Activated naive CD4-positive, alpha-beta T cell treated with anti-CD3 and anti-CD28 coated beads for 36 hours (primary cell): Measurements from ENCODE around the gene UBXN1. TPM values are rescaled to one million over a fixed set of nuclear protein-coding genes. Genes with fewer than 3 reads are reported as not detected.

Experiments used
- CTCF ChIA-PET: fragments of 350-600 bp; sonication (Branson Sonifier 250); formaldehyde crosslinking; loops from one replicate; lab custom pipeline; 2021; ENCODE audit warnings: antibody characterized with exemption; lab: Charles Lee
- DNase-seq: peaks from one replicate; pipeline ENCODE4 v3.0.0-alpha.2; 2020
- H3K27ac Mint-ChIP-seq: one replicate; pipeline ENCODE4 v1.8.0; 2021; ENCODE audit warnings: mild to moderate bottlenecking, mixed read lengths
- H3K27me3 Mint-ChIP-seq: one replicate; pipeline ENCODE4 v1.8.0; 2021; ENCODE audit warnings: low read depth, mixed read lengths
- H3K36me3 Mint-ChIP-seq: one replicate; pipeline ENCODE4 v1.8.0; 2021; ENCODE audit warnings: low read depth, mixed read lengths
- H3K4me1 Mint-ChIP-seq: one replicate; pipeline ENCODE4 v1.8.0; 2021; ENCODE audit warnings: low read depth, mixed read lengths
- H3K4me3 Mint-ChIP-seq: one replicate; pipeline ENCODE4 v1.8.0; 2021; ENCODE audit warnings: mild to moderate bottlenecking, moderate library complexity, mixed read lengths
- H3K9me3 Mint-ChIP-seq: one replicate; pipeline ENCODE4 v1.8.0; 2021; ENCODE audit warnings: mixed read lengths
- intact Hi-C: fragments of 100-400 bp; cut with micrococcal nuclease; formaldehyde crosslinking; loops from one replicate; pipeline ENCODE4 v1.15.1; 2023
- total RNA-seq, 2 experiments: library from RNA; stranded (reverse); gene quantifications; one replicate each; pipeline ENCODE4 v1.2.3, GENCODE V29; 2021

The UBXN1 gene
- 100 to 1,000 TPM; 121 to 124 TPM for total RNA-seq

DNA sequence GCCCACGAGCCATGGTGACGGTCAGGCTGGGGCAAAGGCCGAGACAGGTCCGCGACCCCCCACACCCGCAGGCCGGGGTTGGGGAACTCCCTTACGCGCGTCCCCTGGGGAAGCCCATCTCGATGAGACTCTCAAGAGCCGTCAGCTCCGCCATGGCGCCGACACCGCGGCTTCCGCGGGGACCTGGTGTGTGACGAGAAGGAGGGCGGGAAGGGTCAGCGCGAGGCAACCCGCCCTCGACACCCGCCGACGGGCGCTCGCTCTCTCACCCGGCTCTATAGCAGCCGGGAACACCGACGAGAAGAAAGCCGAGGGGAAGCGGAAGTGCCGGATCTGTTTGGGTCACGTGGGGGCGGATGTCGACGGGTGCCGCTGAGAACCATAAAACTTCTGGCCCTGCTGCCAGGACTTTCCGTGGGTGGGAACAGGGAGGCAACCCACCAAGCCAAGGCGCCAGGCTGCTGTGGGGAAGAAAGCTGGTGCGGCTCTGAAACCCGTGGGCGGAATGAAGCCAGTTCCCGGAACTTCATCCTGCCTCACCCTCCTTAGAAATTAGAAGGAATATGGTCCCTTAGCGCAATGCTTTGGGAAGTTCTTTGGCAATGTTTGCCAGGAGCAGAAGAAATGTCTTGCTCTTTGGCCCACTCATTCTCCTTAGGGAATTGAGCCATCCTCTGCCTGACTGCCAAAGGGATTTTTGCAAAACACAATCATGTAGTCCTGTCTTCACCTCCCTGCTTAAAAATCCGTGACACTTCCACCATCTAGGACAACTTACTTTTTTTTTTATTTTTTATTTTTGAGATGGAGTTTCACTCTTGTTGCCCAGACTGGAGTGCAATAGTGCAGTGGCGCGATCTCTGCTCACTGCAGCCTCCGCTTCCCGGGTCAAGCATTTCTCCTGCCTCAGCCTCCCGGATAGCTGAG, at the start of gene UBXN1:
Gene UBXN1, minus strand, starts transcription at position 304 of the 927 bp plus-strand sequence. Its CDS starts 150 bp downstream, at position 154.
- Mint-ChIP-seq H3K4me1 (peaks cover 32% of the 10 kb centered on the region), H3K27ac (peak within 1 kb of the TSS; percentile 94), H3K36me3 (peaks cover 16% of the 10 kb centered on the region), H3K27me3 (no peaks in the 10 kb centered on the region), H3K9me3 (no peaks in the 10 kb centered on the region), H3K4me3 (peak within 1 kb of the TSS; percentile 87)
- peak; percentile 91 for DNase-seq
- intact Hi-C loops, result loop anchor here (1.0 to 2.0 kb wide), 4 partner anchors 8 to 48 kb away; partner anchors contain the start of genes HNRNPUL2, INTS5 and UQCC3
- CTCF ChIA-PET, result interaction anchor here (0.7 to 2.8 kb wide), 8 partner anchors 9 to 254 kb away, joined by 3 to 33 read pairs (median 5); partner anchors contain the start of genes C11orf98, CSKMT and MTA2

DNA sequence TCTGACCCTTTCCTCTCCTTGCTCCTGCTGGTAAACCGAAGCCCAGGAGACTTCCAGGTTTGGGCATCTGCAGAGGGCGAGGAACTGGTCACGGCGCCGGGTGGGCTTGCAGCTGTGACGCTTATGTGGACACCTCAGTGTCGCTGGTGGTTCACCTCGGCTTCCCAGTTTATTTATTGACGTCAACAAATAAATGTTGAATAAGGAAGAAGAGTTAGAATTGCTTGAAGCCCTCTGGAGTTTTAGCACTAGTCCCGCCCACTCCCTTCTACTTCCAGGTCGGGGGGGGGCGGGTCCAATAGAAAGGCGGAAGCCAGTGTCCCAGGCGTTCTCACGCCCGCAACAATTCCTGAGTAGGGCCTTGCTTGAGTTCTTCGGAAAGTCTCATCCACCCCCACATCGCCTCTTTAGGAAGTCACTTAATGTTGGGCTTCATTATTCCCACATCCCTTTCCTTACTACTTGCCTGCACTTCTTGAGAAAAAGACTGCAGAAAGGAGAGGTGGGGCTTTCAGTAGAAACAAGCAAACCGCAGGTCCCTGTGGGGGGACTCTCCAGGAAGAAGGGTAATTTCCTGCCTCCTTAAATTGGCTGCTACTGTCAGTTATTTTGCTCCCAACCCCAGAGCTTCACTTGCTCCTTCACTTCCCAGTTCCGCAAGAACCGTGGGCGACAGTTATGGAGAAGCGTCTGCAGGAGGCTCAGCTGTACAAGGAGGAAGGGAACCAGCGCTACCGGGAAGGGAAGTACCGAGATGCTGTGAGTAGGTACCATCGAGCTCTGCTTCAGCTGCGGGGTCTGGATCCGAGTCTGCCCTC, 49.5 kb upstream of the UBXN1 start, which contains the start of gene TTC9C:
Gene TTC9C, plus strand, starts transcription at position 316 of the 818 bp plus-strand sequence. Its CDS starts 363 bp downstream, at position 679.
- H3K36me3 Mint-ChIP-seq, result peaks cover 48% of the 10 kb centered on the region

DNA sequence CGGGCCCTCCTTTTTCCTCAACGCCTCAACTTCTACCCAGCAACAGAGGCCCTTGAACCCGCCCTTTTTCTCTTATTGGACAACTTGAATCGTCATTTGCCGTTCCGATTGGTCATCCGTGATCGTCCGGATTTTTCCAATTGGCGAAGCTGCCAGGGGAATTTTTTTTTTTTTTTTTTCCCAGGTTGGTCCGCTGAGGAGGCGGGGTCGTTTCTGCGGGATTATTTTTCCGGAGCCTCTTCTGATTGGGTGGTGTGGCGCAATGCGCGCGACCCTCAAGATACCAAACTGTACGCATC, 48.9 kb upstream of the UBXN1 start:
- Mint-ChIP-seq H3K4me3 (peak overlapping the region; percentile 90), H3K9me3 (no peaks in the 10 kb centered on the region), H3K27me3 (no peaks in the 10 kb centered on the region), H3K27ac (peak overlapping the region; percentile 99), H3K4me1 (peaks cover 43% of the 10 kb centered on the region), H3K36me3 (peaks cover 46% of the 10 kb centered on the region)
- CTCF ChIA-PET, result interaction anchor here (0.6 to 1.3 kb wide), 5 partner anchors 34 to 216 kb away, joined by 3 to 6 read pairs (median 3); partner anchors contain the start of gene POLR2G
- intact Hi-C loops, result loop anchor here (1.0 to 2.0 kb wide), 17 partner anchors 19 to 154 kb away; partner anchors contain the start of genes INTS5, NXF1, POLR2G and TAF6L
- DNase-seq, result peak; percentile 94

More for the DNA sequence above, 49.5 kb upstream of the UBXN1 start, which contains the start of gene TTC9C:
- DNase-seq, result peak; percentile 90
- H3K27me3 Mint-ChIP-seq, result no peaks in the 10 kb centered on the region
- H3K4me3 Mint-ChIP-seq, result peak within 1 kb of the TSS; percentile 90
- H3K4me1 Mint-ChIP-seq, result peaks cover 46% of the 10 kb centered on the region
- CTCF ChIA-PET, result interaction anchor here (0.6 to 1.4 kb wide), 3 partner anchors 9 to 1599 kb away, joined by 3 to 4 read pairs (median 3); partner anchors contain the start of gene UQCC3
- H3K27ac Mint-ChIP-seq, result peak within 1 kb of the TSS; percentile 99
- intact Hi-C loops, result loop anchor here (1.0 to 2.0 kb wide), 4 partner anchors 43 to 134 kb away; partner anchors contain the start of genes NXF1, TAF6L and TMEM179B
- no peaks in the 10 kb centered on the region for H3K9me3 Mint-ChIP-seq

DNA sequence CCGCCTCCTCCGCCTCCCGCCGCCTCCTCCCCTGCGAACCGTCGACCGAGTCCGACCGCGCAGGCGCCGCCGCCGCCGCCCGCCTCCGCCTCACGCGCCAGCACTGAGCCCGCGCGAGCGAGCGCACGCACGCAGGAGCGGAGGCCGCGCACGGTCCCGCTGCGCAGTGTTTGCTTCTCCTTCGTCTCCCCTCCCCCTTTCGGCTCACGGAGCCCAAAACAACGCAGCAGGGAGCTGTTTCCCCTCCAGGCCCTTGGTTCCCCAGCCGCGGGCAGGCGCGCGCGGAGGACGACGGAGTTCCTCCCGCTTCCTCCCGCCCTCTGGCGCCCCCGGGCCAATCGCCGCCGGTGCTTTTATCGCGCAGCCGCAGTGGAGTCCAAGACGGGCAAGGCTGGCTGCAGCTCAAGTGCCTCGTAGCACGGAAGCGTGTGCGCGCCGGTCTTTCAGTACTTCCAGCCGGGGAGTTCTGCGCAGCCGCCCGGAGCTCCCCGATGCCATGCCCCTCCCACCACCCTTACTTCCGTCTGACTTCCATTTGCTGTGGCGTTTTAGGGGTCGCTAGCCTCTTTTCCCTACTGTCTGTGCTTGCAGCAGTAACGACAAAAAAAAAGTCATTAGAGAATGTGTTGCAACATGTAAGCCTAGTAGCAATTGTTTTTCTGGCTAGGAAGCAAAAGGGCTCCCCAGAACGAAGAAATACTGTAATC, 48.4 kb upstream of the UBXN1 start, which contains the start of gene HNRNPUL2:
Gene HNRNPUL2, minus strand, starts transcription at position 293 of the 707 bp plus-strand sequence. CDS start 301 bp downstream, outside the sequence.
- peak; percentile 99 for DNase-seq
- no peaks in the 10 kb centered on the region for H3K9me3 Mint-ChIP-seq
- CTCF ChIA-PET, result interaction anchor here (0.6 to 1.3 kb wide), 10 partner anchors 26 to 216 kb away, joined by 3 to 6 read pairs (median 3); partner anchors contain the start of genes POLR2G and ZBTB3
- H3K4me1 Mint-ChIP-seq, result peaks cover 45% of the 10 kb centered on the region
- intact Hi-C loops, result loop anchor here (1.0 to 2.0 kb wide), 13 partner anchors 18 to 154 kb away; partner anchors contain the start of genes INTS5, POLR2G, TUT1 and UBXN1
- peak within 1 kb of the TSS; percentile 99 for H3K27ac Mint-ChIP-seq
- H3K4me3 Mint-ChIP-seq, result peak within 1 kb of the TSS; percentile 90
- H3K27me3 Mint-ChIP-seq, result no peaks in the 10 kb centered on the region
- peaks cover 51% of the 10 kb centered on the region for H3K36me3 Mint-ChIP-seq

DNA sequence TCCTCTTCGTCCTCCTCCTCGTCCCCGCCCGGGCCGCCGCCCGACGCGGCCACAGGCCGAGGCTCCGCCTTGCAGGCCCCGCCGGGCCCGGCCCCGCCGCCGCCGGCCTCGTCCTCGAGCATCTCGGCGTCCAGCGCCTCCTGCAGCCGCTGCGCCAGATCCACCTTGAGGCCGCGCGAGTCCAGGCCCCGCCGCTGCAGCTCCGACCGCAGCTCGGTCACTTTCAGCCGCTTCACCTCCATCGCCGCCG, 48.0 kb upstream of the UBXN1 start:
- DNase-seq, result no peak
- H3K27me3 Mint-ChIP-seq, result no peaks in the 10 kb centered on the region
- H3K4me3 Mint-ChIP-seq, result peak overlapping the region; percentile 90
- peak overlapping the region; percentile 99 for H3K27ac Mint-ChIP-seq
- CTCF ChIA-PET, result interaction anchor here (0.6 to 1.3 kb wide), 8 partner anchors 27 to 155 kb away, joined by 3 to 6 read pairs (median 3); partner anchors contain the start of genes POLR2G and ZBTB3
- H3K36me3 Mint-ChIP-seq, result peaks cover 55% of the 10 kb centered on the region
- intact Hi-C loops, result loop anchor here (1.0 to 2.0 kb wide), 14 partner anchors 14 to 154 kb away; partner anchors contain the start of genes INTS5, POLR2G, TUT1 and UBXN1
- peaks cover 49% of the 10 kb centered on the region for H3K4me1 Mint-ChIP-seq
- H3K9me3 Mint-ChIP-seq, result no peaks in the 10 kb centered on the region

DNA sequence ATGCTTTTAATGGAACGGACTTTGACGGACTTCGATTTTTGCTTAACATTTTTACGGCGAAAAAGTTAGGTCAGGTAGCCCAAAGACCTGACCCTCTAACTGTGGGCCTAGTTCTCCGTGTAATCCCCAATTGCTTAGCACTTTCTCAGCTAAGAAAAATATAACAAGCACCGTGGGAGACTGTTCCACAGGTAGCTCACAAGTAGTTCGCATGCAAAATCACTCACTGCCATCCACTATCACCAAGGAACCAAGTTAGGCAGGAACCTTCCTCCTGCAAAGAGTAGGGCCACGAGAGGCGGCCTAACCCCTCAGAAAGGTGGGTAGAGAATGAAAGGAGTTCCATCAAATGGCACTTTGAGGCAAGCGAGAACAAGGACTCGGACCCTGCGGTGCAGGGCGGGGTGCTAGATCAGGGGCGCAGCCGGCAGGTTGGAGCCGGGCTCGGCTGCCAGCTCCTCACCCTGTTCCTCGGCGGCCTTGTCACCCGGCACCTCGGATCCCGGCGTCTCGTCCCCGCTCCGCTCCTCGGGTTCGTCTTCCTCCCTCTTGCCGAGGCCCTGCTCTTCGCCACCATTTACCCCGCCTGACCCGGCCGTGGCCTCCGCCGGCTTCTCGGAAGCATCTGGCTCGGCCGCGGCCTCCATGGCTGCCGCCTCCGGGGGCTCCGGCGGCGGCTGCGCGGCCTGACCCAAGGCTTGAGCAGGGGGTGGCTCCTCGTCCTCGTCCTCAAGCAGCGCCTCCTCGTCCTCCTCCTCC, 47.5 kb upstream of the UBXN1 start:
- CTCF ChIA-PET, result interaction anchor here (0.8 to 1.3 kb wide), 6 partner anchors 27 to 155 kb away, joined by 3 to 6 read pairs (median 3); partner anchors contain the start of gene ZBTB3
- no peaks in the 10 kb centered on the region for H3K9me3 Mint-ChIP-seq
- H3K27me3 Mint-ChIP-seq, result no peaks in the 10 kb centered on the region
- H3K36me3 Mint-ChIP-seq, result peaks cover 59% of the 10 kb centered on the region
- H3K4me1 Mint-ChIP-seq, result peaks cover 50% of the 10 kb centered on the region
- peak; percentile 31 for DNase-seq
- H3K4me3 Mint-ChIP-seq, result peak overlapping the region; percentile 90
- peak overlapping the region; percentile 99 for H3K27ac Mint-ChIP-seq
- intact Hi-C loops, result loop anchor here (1.0 to 2.0 kb wide), 4 partner anchors 13 to 74 kb away; partner anchors contain the start of genes INTS5, UBXN1 and UQCC3

DNA sequence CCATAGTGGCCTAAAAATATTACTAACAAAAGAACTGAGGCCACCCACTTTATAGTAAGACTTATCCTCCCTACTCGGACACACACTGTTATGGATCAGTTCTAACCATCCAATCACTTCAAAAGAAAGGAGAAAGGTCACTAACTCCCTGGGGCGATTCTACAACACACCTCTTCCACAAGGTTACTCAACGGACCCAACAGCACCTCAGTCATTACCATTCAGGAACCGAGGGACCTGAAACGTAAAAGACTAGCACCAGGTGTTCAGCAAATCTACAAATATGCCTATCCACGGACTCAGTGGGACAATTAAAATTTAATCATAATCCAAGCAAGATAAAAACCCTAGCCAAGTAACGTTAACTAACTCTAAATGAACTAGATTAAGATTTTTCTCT, 46.8 kb upstream of the UBXN1 start:
- peaks cover 48% of the 10 kb centered on the region for H3K4me1 Mint-ChIP-seq
- intact Hi-C loops, result loop anchor here (1.0 to 2.0 kb wide), 4 partner anchors 12 to 73 kb away; partner anchors contain the start of genes INTS5, UBXN1 and UQCC3
- H3K9me3 Mint-ChIP-seq, result no peaks in the 10 kb centered on the region
- H3K36me3 Mint-ChIP-seq, result peaks cover 61% of the 10 kb centered on the region
- no peaks in the 10 kb centered on the region for H3K27me3 Mint-ChIP-seq
- H3K27ac Mint-ChIP-seq, result peak overlapping the region; percentile 99
- no peak for DNase-seq
- H3K4me3 Mint-ChIP-seq, result peak overlapping the region; percentile 90
- CTCF ChIA-PET, result interaction anchor here (0.6 to 1.0 kb wide), 2 partner anchors 132 to 941 kb away, joined by 3 to 4 read pairs; no protein-coding TSS in a partner anchor

DNA sequence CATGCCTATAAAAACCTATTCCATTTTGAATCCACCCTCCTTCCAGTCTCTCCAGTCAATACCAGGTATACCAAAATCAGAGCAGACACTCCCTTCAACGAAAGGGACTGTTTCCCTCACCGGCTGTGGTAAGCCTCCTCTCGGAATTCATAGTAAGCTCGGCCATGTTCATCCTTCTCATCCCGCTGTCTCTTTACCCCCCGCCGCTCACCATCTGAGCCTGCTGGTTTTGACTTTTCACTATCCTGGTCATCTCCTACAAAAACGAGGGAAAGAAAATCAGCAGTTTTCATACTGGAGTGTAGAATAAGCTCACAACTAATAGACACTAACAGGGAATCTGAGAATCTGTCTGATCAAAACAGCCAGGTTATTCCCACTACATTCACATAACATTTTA, 45.3 kb upstream of the UBXN1 start:
- Mint-ChIP-seq H3K9me3 (no peaks in the 10 kb centered on the region), H3K27ac (peak overlapping the region; percentile 11), H3K4me3 (peak overlapping the region; percentile 90), H3K36me3 (peaks cover 72% of the 10 kb centered on the region), H3K4me1 (peaks cover 45% of the 10 kb centered on the region), H3K27me3 (no peaks in the 10 kb centered on the region)
- CTCF ChIA-PET, result interaction anchor here (0.7 kb wide), 1 partner anchor 62 kb away, joined by 3 read pairs; no protein-coding TSS in a partner anchor
- no peak for DNase-seq
- intact Hi-C loops, result no loop called here

DNA sequence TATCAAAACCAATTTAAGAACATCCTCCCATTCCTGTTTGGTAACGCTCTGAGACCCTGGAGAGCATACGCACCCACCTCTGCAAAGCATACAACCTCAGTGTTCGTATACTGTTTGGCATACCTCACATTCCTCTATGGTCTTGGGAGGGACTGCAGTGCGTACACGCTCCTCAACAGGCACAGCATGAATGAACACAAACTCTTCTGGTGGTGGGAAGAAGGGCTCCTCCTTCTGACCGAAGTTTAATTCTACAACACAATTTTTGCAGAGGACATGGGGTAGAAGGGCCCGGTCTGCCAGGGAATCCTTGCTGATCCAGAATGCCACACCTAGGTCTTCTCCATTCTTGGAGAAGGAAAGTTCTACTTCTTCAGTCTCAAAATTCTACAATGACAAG, 43.1 kb upstream of the UBXN1 start:
- no peak overlapping the region for H3K4me3 Mint-ChIP-seq
- H3K9me3 Mint-ChIP-seq, result no peaks in the 10 kb centered on the region
- H3K27ac Mint-ChIP-seq, result no peak overlapping the region
- no peak for DNase-seq
- intact Hi-C loops, result no loop called here
- H3K36me3 Mint-ChIP-seq, result peaks cover 78% of the 10 kb centered on the region
- CTCF ChIA-PET, result no interaction called here
- H3K27me3 Mint-ChIP-seq, result no peaks in the 10 kb centered on the region
- H3K4me1 Mint-ChIP-seq, result peaks cover 49% of the 10 kb centered on the region

DNA sequence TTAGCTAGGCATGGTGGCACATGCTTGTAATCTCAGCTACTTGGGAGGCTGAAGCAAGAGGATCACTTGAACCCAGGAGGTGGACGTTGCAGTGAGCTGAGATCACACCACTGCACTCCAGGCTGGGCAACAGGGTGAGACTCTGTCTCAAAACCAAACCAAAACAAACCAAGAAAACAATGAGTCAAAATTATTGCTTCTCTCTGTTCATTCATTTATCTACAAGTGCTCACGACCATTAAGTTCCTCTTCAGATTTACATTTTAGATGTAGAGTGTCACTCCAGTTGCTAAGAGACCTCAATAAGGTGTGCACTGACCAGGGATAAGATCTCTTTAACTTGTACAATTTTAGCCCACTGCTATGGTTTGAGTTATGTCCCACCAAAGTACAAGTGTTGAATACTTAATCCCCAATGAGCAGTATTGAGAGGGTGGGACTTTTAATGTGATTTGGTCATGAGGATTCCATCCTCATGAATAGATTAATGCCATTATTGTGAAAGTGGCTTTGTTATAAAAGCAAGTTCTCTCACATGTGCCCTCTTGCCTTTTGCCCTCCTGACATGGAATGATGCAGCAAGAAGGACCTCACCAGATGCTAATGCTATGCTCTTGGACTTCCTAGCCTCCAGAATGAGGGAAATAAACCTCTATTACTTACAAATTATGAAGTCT, 40.6 kb upstream of the UBXN1 start:
- intact Hi-C loops, result no loop called here
- peak overlapping the region; percentile 28 for H3K27ac Mint-ChIP-seq
- H3K27me3 Mint-ChIP-seq, result no peaks in the 10 kb centered on the region
- no peak overlapping the region for H3K4me3 Mint-ChIP-seq
- H3K9me3 Mint-ChIP-seq, result no peaks in the 10 kb centered on the region
- peaks cover 75% of the 10 kb centered on the region for H3K36me3 Mint-ChIP-seq
- peaks cover 48% of the 10 kb centered on the region for H3K4me1 Mint-ChIP-seq
- CTCF ChIA-PET, result no interaction called here
- DNase-seq, result no peak
